ENCODE results near the gene SH3PXD2B.

SH3PXD2B gene

GRCh38 chr5:172380301-172380986, 73.9 kb downstream of the SH3PXD2B start:
- no peak for TF ChIP-seq CTCF (IDR thresholded peaks at IDR 0.05; ENCODE audit: low read depth, low read length, missing control alignments)
- no peak for DNase-seq (ENCODE audit: low read depth)
- H3K4me3 ChIP-seq (ENCODE audit: low read depth, low read length), result no peak overlapping the region

GRCh38 chr5:172379481-172379880, 74.8 kb downstream of the SH3PXD2B start:
- H3K4me3 ChIP-seq (ENCODE audit: low read depth, low read length), result no peak overlapping the region
- TF ChIP-seq CTCF (IDR thresholded peaks at IDR 0.05; ENCODE audit: low read depth, low read length, missing control alignments), result no peak
- DNase-seq (ENCODE audit: low read depth), result no peak

GRCh38 chr5:172377856-172378255, 76.5 kb downstream of the SH3PXD2B start:
- TF ChIP-seq CTCF (IDR thresholded peaks at IDR 0.05; ENCODE audit: low read depth, low read length, missing control alignments), result no peak
- DNase-seq (ENCODE audit: low read depth), result no peak
- no peak overlapping the region for H3K4me3 ChIP-seq (ENCODE audit: low read depth, low read length)

- no peak for DNase-seq (ENCODE audit: low read depth)
- TF ChIP-seq CTCF (IDR thresholded peaks at IDR 0.05; ENCODE audit: low read depth, low read length, missing control alignments), result no peak
- H3K4me3 ChIP-seq (ENCODE audit: low read depth, low read length), result no peak overlapping the region
These were observed 76.9 kb downstream of the SH3PXD2B start for GRCh38 chr5:172377438-172377837.

- TF ChIP-seq CTCF (IDR thresholded peaks at IDR 0.05; ENCODE audit: low read depth, low read length, missing control alignments), result no peak
- no peak for DNase-seq (ENCODE audit: low read depth)
- H3K4me3 ChIP-seq (ENCODE audit: low read depth, low read length), result no peak overlapping the region
These were observed 79.5 kb downstream of the SH3PXD2B start for GRCh38 chr5:172374783-172375182.

GRCh38 chr5:172373680-172374079, 80.6 kb downstream of the SH3PXD2B start:
- H3K4me3 ChIP-seq (ENCODE audit: low read depth, low read length), result no peak overlapping the region
- TF ChIP-seq CTCF (IDR thresholded peaks at IDR 0.05; ENCODE audit: low read depth, low read length, missing control alignments), result no peak
- DNase-seq (ENCODE audit: low read depth), result no peak

- no peak for TF ChIP-seq CTCF (IDR thresholded peaks at IDR 0.05; ENCODE audit: low read depth, low read length, missing control alignments)
- DNase-seq (ENCODE audit: low read depth), result no peak
- H3K4me3 ChIP-seq (ENCODE audit: low read depth, low read length), result no peak overlapping the region
These were observed 82.6 kb downstream of the SH3PXD2B start for GRCh38 chr5:172371684-172372083.

All from GM12864 (cell line).